HG03135 (cell line): ENCODE measurements around the gene SF3B1.
"Not testable (repeated sequence)": the region's sequence is repeated elsewhere in the genome, so short reads cannot be mapped to it uniquely, and the experiment has no call there.

ENCODE experiments used
- ATAC-seq: cut with Tn5 transposase; IDR thresholded peaks from one replicate; pipeline ENCODE4 v1.9.1; 2021; ENCODE audit warnings: mild to moderate bottlenecking, moderate library complexity; ENCODE audit not compliant: unreplicated experiment

Gene SF3B1

GRCh38 chr2:197379308-197379917, 55.4 kb downstream of the SF3B1 start:
- ATAC-seq: not testable (repeated sequence)

- ATAC-seq: no peak
Measured at GRCh38 chr2:197378494-197379307, 56.1 kb downstream of the SF3B1 start.

- no peak for ATAC-seq
Measured at GRCh38 chr2:197378086-197378485, 56.7 kb downstream of the SF3B1 start.

- ATAC-seq: no peak
Measured at GRCh38 chr2:197377670-197378069, 57.2 kb downstream of the SF3B1 start.

GRCh38 chr2:197372592-197372991, 62.2 kb downstream of the SF3B1 start:
- no peak for ATAC-seq

- ATAC-seq: not testable (repeated sequence)
Measured at GRCh38 chr2:197370664-197371063, 64.2 kb downstream of the SF3B1 start.

- no peak for ATAC-seq
Measured at GRCh38 chr2:197369933-197370320, 64.9 kb downstream of the SF3B1 start.

- ATAC-seq: no peak
Measured at GRCh38 chr2:197369228-197369932, 65.4 kb downstream of the SF3B1 start.

- no peak for ATAC-seq
Measured at GRCh38 chr2:197368412-197368811, 66.4 kb downstream of the SF3B1 start.

GRCh38 chr2:197363998-197364397, 70.8 kb downstream of the SF3B1 start:
- ATAC-seq: no peak

- ATAC-seq: peak; percentile 69
Measured at GRCh38 chr2:197360744-197361156, 74.1 kb downstream of the SF3B1 start.

GRCh38 chr2:197359859-197360258, 75.0 kb downstream of the SF3B1 start:
- ATAC-seq: no peak

- ATAC-seq: no peak
Measured at GRCh38 chr2:197358931-197359330, 75.9 kb downstream of the SF3B1 start.

GRCh38 chr2:197357986-197358385, 76.8 kb downstream of the SF3B1 start:
- ATAC-seq: no peak

GRCh38 chr2:197356136-197356535, 78.7 kb downstream of the SF3B1 start:
- no peak for ATAC-seq

GRCh38 chr2:197354169-197354558, 80.7 kb downstream of the SF3B1 start:
- no peak for ATAC-seq

GRCh38 chr2:197353393-197354168, 81.2 kb downstream of the SF3B1 start:
- no peak for ATAC-seq

GRCh38 chr2:197349699-197350098, 85.1 kb downstream of the SF3B1 start:
- ATAC-seq: no peak

- no peak for ATAC-seq
Measured at GRCh38 chr2:197348721-197349360, 86.0 kb downstream of the SF3B1 start.

GRCh38 chr2:197345846-197346370, 88.9 kb downstream of the SF3B1 start:
- no peak for ATAC-seq
